ENCODE results near the gene TSGA10IP. TPM values are rescaled to one million over a fixed set of nuclear protein-coding genes. Genes with fewer than 3 reads are reported as not detected.

TSGA10IP gene
- total and polyA plus RNA-seq, 11 donors, result 0.51 TPM; not detected in 10

DNA sequence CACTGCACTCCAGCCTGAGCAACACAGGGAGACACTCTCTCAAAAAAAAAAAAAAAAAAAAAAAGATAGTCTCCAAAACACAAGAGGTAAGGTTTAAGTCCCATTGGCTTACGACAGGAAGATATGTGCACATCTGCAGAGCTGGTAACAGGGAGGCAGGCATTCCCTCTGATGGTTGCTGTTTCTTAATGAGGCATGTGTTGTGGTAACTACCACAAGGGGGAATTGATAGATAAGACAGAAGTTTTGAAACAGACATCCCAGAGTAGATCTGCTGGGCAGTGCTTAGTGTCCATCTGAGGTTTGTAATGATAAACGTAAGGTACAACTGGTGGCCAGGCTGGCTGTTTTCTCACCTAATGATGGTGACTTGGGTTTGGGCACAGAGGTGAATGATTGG lies 52.0 kb downstream of the TSGA10IP start:
- H3K4me3 ChIP-seq, result no peak overlapping the region
- ATAC-seq, result no peak

DNA sequence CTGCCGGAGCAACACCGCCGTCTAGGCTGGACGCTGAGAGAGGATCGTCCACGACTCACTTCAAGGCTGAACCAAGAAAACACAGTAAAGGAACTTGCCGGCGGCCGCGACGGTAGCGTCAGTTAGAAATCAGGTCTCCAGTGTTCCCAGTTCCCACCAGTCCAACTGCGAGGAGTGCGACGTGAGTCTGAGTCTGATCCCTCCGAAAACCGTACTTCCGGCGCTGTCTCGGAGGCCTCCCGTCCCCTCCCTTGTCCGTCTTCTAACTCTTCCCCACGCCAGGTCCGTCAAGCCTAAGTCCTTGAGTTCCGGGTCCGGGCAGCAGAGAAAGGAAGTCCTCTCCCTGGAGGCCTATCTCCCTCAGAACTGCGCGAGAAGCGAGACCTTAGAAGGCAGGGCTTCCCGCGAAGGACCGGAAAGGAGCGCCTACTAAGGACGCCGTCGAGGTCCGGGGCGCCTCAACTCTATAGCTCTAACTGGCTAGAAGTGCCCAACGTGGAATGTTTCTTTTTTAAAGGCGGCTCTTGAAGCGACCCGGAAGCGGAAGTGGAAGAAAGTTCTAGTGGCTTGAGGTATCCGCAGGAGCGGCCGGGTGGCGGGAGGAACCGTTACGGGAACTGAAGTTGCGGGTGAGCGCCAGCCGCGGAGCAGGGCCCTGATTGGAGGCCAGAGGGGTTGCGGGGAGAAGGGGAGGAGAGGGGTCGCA lies 56.8 kb downstream of the TSGA10IP start, which contains the start of the genes BANF1 and EIF1AD:
TSS of gene BANF1 (plus strand) at position 562 of the 706 bp plus-strand sequence. CDS start 748 bp downstream, outside the sequence.
TSS of gene EIF1AD (minus strand) at position 216 of the 706 bp plus-strand sequence. CDS start 1,768 bp downstream, outside the sequence.
- H3K4me1 ChIP-seq, result peaks cover 3 to 28% (median 24%) of the 10 kb centered on the region in 12 donors
- TF ChIP-seq, protein P1, sequence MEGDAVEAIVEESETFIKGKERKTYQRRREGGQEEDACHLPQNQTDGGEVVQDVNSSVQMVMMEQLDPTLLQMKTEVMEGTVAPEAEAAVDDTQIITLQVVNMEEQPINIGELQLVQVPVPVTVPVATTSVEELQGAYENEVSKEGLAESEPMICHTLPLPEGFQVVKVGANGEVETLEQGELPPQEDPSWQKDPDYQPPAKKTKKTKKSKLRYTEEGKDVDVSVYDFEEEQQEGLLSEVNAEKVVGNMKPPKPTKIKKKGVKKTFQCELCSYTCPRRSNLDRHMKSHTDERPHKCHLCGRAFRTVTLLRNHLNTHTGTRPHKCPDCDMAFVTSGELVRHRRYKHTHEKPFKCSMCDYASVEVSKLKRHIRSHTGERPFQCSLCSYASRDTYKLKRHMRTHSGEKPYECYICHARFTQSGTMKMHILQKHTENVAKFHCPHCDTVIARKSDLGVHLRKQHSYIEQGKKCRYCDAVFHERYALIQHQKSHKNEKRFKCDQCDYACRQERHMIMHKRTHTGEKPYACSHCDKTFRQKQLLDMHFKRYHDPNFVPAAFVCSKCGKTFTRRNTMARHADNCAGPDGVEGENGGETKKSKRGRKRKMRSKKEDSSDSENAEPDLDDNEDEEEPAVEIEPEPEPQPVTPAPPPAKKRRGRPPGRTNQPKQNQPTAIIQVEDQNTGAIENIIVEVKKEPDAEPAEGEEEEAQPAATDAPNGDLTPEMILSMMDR (IDR thresholded peaks at IDR 0.05), result peak in 1 of 12 donors; percentile 13
- peak in 1 of 2 donors; percentile 50 for TF ChIP-seq POLR2A (IDR thresholded peaks at IDR 0.05)
- H3K36me3 ChIP-seq, result peaks cover 0 to 61% (median 53%) of the 10 kb centered on the region in 9 donors
- H3K4me3 ChIP-seq, result peak within 1 kb of the TSS; percentile 68 to 98 (median 82)
- DNase-seq (peak; percentile 93), ATAC-seq (peak; percentile 87 to 95 (median 90))
- no peaks in the 10 kb centered on the region for H3K9me3 ChIP-seq
- intact Hi-C loops (cut with DNase I), result loop anchor here in 7 of 10 donors (1.0 to 5.0 kb wide), 3 partner anchors 40 to 115 kb away; partner anchors contain the start of genes SART1 (in 6 of the 7) and FIBP (in 2 of the 7)
- WGBS, 4 donors, result 0 to 1% (median 0%) methylated on average over 43 to 55 of the region's 55 CpGs
- peak within 1 kb of the TSS; percentile 73 to 99 (median 94) for H3K27ac ChIP-seq
- no peaks in the 10 kb centered on the region for H3K27me3 ChIP-seq

More for the DNA sequence above, 52.0 kb downstream of the TSGA10IP start:
- DNase-seq, result no peak
- no peaks in the 10 kb centered on the region for H3K9me3 ChIP-seq
- TF ChIP-seq, protein P1 (IDR thresholded peaks at IDR 0.05), result no peak
- TF ChIP-seq POLR2A (IDR thresholded peaks at IDR 0.05), result no peak
- intact Hi-C loops (cut with DNase I), result loop anchor here in 3 of 10 donors (5.0 to 10.0 kb wide), 3 partner anchors 35 to 452 kb away; partner anchors contain the start of gene SART1 (in 2 of the 3)
- H3K27me3 ChIP-seq, result no peaks in the 10 kb centered on the region
- H3K36me3 ChIP-seq, result peaks cover 0 to 51% (median 42%) of the 10 kb centered on the region in 9 donors
- no peak overlapping the region for H3K27ac ChIP-seq
- WGBS, 4 donors, result 68 to 81% (median 76%) methylated on average over 2 of the region's 2 CpGs
- peaks cover 0 to 17% (median 14%) of the 10 kb centered on the region in 12 donors for H3K4me1 ChIP-seq

DNA sequence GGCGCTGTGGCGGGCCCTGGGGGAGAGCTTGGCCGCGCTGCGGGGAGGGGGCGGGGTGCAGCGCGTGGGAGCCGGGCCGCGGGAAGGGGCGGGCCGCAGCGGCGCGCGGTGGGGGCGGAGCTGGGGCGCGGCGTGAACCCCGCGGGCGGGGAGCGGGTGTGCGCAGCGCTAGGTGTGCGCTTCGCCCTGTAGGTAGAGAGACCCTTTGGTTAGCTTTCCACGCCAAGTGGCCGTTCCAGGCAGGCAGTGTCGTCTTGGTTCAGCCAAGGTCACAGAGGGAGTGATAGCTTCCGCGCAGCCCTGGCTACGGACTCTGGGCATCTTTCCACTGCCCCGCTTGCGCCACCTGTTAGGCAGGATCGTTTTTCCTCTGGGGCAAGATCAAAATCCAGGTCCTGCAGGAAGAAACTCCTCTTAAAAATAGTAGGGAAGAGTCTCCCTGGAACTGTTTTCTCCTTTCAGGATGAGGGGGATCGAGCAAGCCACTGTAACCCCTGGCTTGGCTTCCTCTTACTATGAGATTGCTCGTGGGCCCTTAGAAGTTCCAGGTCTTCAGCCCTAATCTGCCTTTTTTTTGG lies 57.5 kb downstream of the TSGA10IP start:
- intact Hi-C loops (cut with DNase I), result loop anchor here in 7 of 10 donors (1.0 to 5.0 kb wide), 3 partner anchors 40 to 115 kb away; partner anchors contain the start of genes SART1 (in 6 of the 7) and FIBP (in 2 of the 7)
- Histone ChIP-seq H3K27me3 (no peaks in the 10 kb centered on the region), H3K4me1 (peaks cover 3 to 30% (median 24%) of the 10 kb centered on the region in 12 donors), H3K27ac (peak overlapping the region; percentile 73 to 99 (median 94)), H3K9me3 (no peaks in the 10 kb centered on the region), H3K36me3 (peaks cover 0 to 55% (median 47%) of the 10 kb centered on the region in 9 donors), H3K4me3 (peak overlapping the region; percentile 68 to 98 (median 82))
- DNase-seq, result peak in 3 of 5 donors; percentile 63 to 77 (median 73)
- TF ChIP-seq, protein P1 (IDR thresholded peaks at IDR 0.05), result peak in 5 of 12 donors; percentile 15 to 39 (median 27)
- TF ChIP-seq POLR2A (IDR thresholded peaks at IDR 0.05), result no peak
- 0 to 3% (median 1%) methylated on average over 12 to 40 of the region's 40 CpGs for WGBS, 4 donors
- peak; percentile 25 to 88 (median 76) for ATAC-seq

All from heart left ventricle (tissue), 16 donors.